ENCODE data around the gene IPPK.

DNA sequence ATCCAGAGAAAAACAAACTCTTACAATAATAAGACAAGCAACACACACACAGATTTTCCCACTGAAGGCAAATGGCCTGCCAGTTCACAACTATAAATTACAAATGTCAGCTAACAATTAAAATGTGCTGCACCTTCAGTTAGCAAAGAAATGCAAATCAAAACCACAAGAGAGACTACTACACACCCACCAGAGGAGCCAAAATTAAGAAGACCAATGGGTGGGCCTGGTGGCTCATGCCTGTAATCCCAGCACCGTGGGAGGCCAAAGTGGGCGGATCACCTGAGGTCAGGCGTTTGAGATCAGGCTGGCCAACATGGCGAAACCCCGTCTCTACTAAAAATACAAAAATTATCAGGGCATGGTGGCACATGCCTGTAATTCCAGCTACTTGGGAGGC is 15.1 kb upstream of the IPPK start:
- TF ChIP-seq, protein P1, sequence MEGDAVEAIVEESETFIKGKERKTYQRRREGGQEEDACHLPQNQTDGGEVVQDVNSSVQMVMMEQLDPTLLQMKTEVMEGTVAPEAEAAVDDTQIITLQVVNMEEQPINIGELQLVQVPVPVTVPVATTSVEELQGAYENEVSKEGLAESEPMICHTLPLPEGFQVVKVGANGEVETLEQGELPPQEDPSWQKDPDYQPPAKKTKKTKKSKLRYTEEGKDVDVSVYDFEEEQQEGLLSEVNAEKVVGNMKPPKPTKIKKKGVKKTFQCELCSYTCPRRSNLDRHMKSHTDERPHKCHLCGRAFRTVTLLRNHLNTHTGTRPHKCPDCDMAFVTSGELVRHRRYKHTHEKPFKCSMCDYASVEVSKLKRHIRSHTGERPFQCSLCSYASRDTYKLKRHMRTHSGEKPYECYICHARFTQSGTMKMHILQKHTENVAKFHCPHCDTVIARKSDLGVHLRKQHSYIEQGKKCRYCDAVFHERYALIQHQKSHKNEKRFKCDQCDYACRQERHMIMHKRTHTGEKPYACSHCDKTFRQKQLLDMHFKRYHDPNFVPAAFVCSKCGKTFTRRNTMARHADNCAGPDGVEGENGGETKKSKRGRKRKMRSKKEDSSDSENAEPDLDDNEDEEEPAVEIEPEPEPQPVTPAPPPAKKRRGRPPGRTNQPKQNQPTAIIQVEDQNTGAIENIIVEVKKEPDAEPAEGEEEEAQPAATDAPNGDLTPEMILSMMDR (IDR thresholded peaks at IDR 0.05 in 8 of 11, conservative IDR thresholded peaks at IDR 0.05 in 3 of 11): no peak
- no peak for TF ChIP-seq POLR2A (IDR thresholded peaks at IDR 0.05)
